Colon (tissue), 2 donors: Measurements from ENCODE around the gene CHIA.

Experiments
- FAIRE-seq: peaks from 2 replicates; lab custom pipeline; 2012; peaks lifted over from hg19 to GRCh38; lab: Jason Lieb, UNC
- donor health status: control.
- donor health status: control.

Gene CHIA

GRCh38 chr1:111290630-111291029 lies at the start of gene CHIA:
Gene CHIA, plus strand, starts transcription at chr1:111290851. Its CDS starts 19,617 bp downstream, at chr1:111310468.
- no peak for FAIRE-seq

- no peak for FAIRE-seq
Measured at GRCh38 chr1:111241797-111242196, 48.9 kb upstream of the CHIA start.

- no peak for FAIRE-seq
Measured at GRCh38 chr1:111242805-111243523, 47.7 kb upstream of the CHIA start.

GRCh38 chr1:111247125-111247838 lies 43.4 kb upstream of the CHIA start:
- FAIRE-seq, result no peak

- FAIRE-seq, result no peak
Measured at GRCh38 chr1:111249960-111250359, 40.7 kb upstream of the CHIA start.

DNA sequence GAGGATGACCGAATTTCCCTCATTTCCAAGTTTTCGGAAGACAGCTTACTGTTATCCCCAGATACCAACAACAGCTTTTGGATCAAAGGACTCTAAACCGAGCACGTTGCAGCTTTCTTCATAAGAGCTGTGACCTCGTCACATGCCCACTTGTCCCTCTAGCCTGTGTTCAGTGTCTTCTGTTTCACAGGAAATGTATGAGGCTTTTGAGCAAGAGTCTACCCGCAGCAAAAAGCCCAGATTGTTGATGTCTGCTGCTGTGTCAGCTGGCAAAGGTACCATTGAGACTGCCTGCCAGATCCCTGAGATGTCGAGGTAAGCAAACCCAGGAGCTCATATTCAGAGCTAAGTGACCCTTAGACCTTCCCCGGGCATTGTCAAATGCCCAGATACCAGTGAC lies 39.1 kb upstream of the CHIA start:
- FAIRE-seq, result no peak

GRCh38 chr1:111252786-111253185 lies 37.9 kb upstream of the CHIA start:
- FAIRE-seq, result no peak

DNA sequence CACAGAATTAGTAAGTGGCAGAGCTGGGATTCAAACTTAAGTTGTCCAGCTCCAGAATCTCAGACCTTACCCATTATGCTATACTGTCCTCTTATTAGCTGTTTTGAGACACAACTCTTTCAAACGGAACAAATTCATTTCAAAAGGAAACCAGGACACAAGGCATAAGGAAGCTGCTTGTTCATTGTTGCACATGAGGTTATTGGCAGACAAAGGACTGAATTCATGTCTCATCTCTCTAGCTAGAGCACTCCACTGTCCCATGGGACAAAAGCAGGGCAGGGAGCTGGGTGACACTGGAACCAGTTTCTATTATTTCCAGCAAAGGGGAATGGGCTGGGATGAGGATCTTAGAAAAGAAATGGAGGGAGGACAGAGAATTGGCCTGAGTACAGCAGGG lies 36.8 kb upstream of the CHIA start:
- FAIRE-seq, result no peak

DNA sequence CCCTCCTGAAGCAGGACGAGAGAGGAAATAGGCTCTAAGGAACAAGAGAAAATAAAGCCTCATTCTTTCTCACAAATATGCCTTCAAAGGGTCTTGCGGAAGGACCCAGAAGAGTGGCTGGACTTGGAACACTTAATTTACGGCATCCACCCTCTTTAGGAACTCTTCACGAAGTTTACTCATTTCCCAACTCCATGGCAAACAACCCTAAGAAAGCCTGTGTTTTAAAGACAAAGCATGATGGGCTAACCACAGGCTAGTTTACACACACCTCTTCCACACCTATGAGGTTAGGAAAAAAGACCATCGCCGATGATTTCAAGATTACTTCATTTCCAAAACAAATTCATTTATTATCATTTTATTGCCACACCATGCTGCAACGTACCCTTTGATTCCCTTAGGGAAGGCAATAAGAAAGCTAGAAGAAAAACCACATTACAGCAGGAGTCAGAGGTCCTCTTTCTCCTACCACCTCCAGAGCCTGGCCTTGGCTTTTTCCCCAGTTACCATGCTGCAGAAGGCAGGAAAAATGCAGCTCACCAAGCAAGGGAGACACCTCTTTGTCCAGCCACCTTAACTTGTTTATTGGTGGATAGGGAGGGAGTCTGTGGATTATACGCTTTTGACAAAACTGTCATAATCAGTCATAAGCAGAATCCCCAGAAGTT lies 33.5 kb upstream of the CHIA start:
- no peak for FAIRE-seq

DNA sequence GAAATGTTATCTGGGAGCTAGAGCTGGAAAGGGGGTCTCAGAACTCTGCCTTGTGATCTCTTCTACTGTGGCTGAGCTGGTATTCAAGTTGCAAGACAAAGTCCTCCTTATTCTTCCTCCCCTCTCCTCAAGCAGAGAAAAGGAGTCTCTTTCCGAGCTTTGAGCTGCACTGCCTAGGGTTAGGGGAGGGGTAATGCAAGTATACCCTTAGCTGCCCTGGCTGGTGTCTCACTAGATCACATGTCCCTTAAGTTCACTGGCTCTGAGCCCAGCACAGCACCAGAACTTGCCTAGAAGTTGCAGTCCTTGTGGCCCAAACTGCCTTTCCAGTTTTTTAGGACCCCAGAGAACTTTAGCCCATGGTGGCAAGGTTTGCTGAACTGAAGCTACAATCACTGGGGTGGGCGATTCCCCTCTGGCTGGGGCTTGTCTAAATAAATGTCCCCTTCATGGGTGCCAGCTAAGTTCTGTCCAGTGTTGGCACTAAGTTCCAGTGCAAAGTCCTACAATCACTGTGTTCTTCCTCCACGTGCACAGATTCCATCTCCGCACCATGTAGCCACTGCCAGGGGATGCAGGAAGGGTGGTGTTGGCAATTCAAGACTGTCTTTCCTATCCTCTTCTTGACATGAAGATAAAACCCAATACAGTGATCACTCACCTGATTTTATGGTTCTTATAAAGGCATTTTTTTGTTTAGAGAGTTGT lies 22.7 kb upstream of the CHIA start:
- no peak for FAIRE-seq

DNA sequence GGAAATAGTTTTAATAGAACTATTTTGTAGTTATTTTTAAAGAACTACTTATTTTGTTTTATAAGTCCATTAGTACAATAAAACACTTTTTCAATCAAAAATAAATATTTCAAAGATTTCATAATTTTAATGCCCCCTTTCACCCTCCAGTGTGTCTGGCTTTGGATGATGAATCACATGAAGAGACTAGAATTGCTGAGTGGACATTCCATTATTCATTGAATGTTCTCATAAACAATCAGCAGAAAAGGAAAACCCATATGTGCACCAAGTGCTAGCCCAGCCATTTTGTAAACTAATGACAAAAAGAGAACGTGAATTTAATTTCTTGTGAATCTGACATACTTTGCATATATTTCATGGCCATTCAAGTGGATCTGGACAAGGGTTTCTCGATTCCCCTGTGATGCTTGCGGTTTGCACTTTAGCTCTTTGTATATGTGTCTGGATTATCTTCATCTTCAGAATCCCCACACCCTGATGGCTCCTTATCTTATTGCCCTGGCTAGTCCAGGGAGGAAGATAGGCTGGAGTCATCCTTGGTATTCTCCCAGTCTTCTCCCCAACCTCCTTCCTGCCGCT lies 20.7 kb upstream of the CHIA start:
- no peak for FAIRE-seq

DNA sequence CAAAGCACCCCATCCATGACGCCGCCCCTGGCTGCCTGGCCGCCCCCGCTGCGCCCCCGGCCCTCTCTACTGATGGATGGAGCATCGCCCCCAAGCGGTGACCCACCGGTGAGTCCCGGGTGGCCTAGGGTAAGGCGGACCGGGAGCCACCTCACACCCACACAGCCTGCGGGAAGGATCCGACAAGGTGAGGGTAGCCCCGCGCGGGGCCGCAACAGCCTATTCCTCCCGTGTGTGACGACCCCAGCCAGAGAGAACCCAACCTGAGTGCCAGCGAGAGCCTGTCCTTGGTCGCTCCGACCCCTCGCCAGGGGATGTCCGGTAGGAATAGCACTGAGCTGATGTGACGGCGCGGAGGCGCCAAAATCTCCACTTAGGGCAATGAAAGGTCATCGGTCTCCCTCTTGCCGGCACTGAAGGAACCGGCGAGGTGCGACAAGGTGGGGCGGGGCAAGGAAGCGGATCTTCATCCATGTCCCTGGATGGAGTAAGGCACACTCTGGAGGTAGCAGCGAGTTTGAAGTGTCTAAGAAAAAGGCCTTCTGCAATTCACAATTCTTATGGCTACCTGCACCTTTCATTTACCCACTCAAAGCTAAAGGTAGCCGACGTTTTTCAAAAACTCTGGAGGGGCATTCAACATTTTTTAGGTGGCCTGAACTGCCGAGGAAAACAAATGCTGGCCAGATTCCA lies 19.7 kb upstream of the CHIA start:
- no peak for FAIRE-seq

DNA sequence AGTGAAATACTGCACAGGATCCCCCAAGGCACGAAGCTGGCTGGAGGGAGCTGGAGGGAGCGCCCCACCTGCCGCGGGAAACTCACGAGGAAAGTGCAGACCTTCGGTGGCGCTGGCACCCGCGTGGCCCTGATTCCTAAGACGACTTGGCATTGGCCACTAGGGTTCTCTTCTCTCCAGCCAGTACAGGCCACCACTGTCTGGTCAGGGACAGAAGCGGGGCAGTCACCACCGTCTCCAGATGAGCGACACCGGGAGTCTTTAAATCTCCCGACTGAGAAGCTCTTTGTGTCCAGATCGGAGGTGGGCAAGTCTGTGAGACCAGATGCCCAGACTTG lies 19.2 kb upstream of the CHIA start:
- FAIRE-seq, result no peak

DNA sequence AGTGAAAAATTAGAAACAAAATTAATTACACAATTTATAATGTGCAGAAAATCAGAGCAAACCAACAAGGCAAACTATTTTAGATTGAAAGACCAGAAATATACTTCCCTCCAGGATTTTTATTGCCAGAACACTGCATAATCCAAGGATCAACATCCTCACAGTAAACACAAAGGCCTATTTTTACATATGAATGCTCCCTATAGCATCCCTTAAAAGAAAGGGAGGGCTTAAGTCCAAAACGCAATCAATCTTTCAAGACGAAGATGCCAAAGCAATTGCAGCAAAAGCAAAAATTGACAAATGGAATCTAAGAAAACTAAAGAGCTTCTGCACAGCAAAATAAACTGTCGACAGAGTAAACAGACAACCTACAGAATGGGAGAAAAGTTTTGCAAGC lies 18.6 kb upstream of the CHIA start:
- no peak for FAIRE-seq

DNA sequence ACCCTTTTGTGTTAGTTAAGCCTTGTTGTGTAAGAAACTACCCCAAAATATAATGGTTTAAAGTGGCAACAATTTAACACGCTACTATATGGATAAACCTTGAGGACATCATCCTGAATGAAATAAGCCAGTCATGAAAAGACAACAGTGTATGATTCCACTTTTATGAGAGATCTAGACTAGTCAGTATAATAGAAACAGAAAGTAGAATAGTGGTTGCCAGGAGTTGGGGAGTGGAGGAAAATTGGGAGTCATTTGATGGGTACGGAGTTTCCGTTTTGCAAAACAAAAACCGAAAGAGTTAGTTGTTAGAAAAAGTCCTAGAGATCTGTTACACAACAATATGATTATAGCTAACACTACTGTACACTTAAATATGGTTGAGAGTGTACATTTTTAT lies 16.0 kb upstream of the CHIA start:
- no peak for FAIRE-seq

DNA sequence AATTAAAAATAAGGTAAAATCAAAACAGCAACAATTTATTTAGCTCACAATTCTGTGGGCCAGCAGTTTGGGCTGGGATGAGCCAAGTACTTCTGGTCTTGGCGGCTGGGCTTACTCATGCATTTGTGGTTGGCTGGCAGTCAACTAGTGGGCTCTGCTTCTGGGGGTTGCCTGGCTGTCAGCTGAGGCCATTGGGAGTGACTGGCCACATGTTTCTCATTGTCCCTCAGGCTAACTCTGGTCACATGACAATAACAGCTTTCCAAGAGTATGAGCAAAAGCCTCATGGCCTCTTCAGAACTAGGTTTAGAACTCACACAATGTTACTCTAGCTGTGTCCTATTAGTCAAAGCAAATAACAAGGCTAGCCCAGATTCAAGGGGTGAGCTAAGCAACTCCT lies 15.6 kb upstream of the CHIA start:
- FAIRE-seq, result no peak

DNA sequence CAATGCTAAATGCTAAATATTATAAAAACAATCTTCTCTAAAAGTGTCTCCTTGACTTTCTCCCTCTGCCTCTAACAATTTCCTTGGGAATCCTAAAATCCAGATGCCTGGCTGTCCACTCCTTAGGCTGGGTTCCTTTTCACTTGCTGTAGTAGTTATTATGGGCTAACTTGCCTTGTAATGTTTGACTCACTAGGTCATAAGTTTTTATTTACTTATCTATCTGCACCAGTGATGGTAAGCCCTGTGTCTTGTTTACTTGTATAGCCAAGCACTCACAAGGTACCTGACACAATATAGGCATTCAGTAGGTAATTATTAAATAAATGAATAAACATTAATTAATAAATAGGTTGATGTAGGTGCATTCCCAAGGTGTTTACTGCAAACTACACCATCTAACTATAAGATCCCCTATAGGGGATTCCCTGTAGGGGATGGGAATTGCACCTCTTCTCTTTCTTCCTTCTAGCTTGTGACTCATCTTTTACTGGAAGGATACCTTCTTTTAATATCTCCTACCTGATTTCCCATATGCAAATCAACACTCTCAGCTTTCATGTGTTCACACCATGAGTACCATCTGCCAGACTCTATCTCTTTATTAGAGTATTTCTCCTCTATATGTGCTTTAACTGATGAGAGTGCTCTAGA lies 14.7 kb upstream of the CHIA start:
- FAIRE-seq, result no peak

GRCh38 chr1:111279144-111279543 lies 11.5 kb upstream of the CHIA start:
- FAIRE-seq, result no peak

- no peak for FAIRE-seq
Measured at GRCh38 chr1:111280267-111280666, 10.4 kb upstream of the CHIA start.

- no peak for FAIRE-seq
Measured at GRCh38 chr1:111281411-111281810, 9.2 kb upstream of the CHIA start.

DNA sequence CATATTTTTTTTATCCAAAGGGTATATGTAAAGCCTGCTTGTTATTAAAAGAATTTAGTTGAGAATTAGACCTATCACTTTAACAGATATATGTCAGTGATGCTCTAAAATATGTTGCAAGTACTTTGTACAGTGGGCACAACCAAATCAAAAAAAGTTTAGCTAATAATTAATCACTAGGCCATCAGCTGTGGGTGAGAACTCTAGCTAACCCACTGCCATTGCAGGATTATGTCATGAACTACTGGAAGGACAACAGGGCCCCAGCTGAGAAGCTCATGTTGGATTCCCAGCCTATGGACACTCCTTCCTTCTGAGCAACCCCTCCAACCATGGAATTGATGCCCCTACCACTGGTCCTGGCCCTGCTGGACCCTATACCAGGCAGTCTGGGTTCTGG lies 6.8 kb upstream of the CHIA start:
- no peak for FAIRE-seq
